NCI-H748 (cell line): ENCODE results near the gene SLC17A7.
"Not testable (repeated sequence)": the region's sequence is repeated elsewhere in the genome, so short reads cannot be mapped to it uniquely, and the experiment has no call there.

Experiments used
- DNase-seq: peaks from one replicate; lab custom pipeline; 2025; ENCODE audit not compliant: unreplicated experiment; lab: John Stamatoyannopoulos, UW

Gene SLC17A7

GRCh38 chr19:49441210-49441959, at the start of gene SLC17A7:
Gene SLC17A7 (minus strand): TSS chr19:49441527. CDS start chr19:49441379, 148 bp downstream.
- peak; percentile 77 for DNase-seq

GRCh38 chr19:49490287-49491029, 49.1 kb upstream of the SLC17A7 start:
- no peak for DNase-seq

GRCh38 chr19:49489601-49490167, 48.4 kb upstream of the SLC17A7 start:
- no peak for DNase-seq

GRCh38 chr19:49488863-49489537, 47.7 kb upstream of the SLC17A7 start:
- no peak for DNase-seq

- peak; percentile 40 for DNase-seq
Measured at GRCh38 chr19:49488046-49488862, 46.9 kb upstream of the SLC17A7 start.

- DNase-seq: peak; percentile 100
Measured at GRCh38 chr19:49487277-49488045, 46.1 kb upstream of the SLC17A7 start, which contains the start of gene RPL13A. Gene RPL13A (plus strand): TSS chr19:49487608. CDS start chr19:49487630, 22 bp downstream.

GRCh38 chr19:49486710-49487276, 45.5 kb upstream of the SLC17A7 start:
- no peak for DNase-seq

- DNase-seq: no peak
Measured at GRCh38 chr19:49486232-49486631, 44.9 kb upstream of the SLC17A7 start.

- DNase-seq: no peak
Measured at GRCh38 chr19:49481020-49481683, 39.8 kb upstream of the SLC17A7 start.

GRCh38 chr19:49479975-49480628, 38.8 kb upstream of the SLC17A7 start:
- DNase-seq: no peak

- DNase-seq: peak; percentile 74
Measured at GRCh38 chr19:49475995-49476880, 34.9 kb upstream of the SLC17A7 start.

GRCh38 chr19:49475191-49475917, 34.0 kb upstream of the SLC17A7 start:
- DNase-seq: no peak

- DNase-seq: no peak
Measured at GRCh38 chr19:49474542-49474924, 33.2 kb upstream of the SLC17A7 start.

GRCh38 chr19:49473868-49474541, 32.7 kb upstream of the SLC17A7 start, which contains the start of gene FLT3LG:
Gene FLT3LG (plus strand): TSS chr19:49474215. CDS start chr19:49474640, 425 bp downstream.
- DNase-seq: peak; percentile 77

GRCh38 chr19:49473501-49473867, 32.2 kb upstream of the SLC17A7 start:
- DNase-seq: not testable (repeated sequence)

GRCh38 chr19:49472936-49473335, 31.6 kb upstream of the SLC17A7 start:
- no peak for DNase-seq
